Colonic mucosa (tissue), 4 donors: ENCODE results near the gene EPPIN. TPM values are rescaled to one million over a fixed set of nuclear protein-coding genes. Genes with fewer than 3 reads are reported as not detected.
A peak's percentile ranks its signal among the peaks of the same experiment; 100 is the strongest.

Source experiments
- DNase-seq: peaks from one replicate; pipeline ENCODE4 v3.0.0-alpha.2; 2020
- H3K27ac ChIP-seq: fragments of 200-600 bp; one replicate; pipeline ENCODE4 v1.8.0; 2021
- H3K27me3 ChIP-seq: fragments of 200-600 bp; one replicate; pipeline ENCODE4 v1.8.0; 2021
- H3K36me3 ChIP-seq: fragments of 200-600 bp; one replicate; pipeline ENCODE4 v1.8.0; 2021
- H3K4me1 ChIP-seq: fragments of 200-600 bp; one replicate; pipeline ENCODE4 v1.8.0; 2021; ENCODE audit warnings: mild to moderate bottlenecking
- H3K4me3 ChIP-seq: fragments of 200-600 bp; one replicate; pipeline ENCODE4 v1.8.0; 2021
- H3K9ac ChIP-seq, 2 donors: one replicate each; pipeline ENCODE4 v1.7.0; 2013; ENCODE audit warnings: control low read depth in 2 of 2, low read depth in 2 of 2, low read length in 2 of 2
- H3K9me3 ChIP-seq: fragments of 200-600 bp; one replicate; pipeline ENCODE4 v1.8.0; 2021
- intact Hi-C: fragments of 100-400 bp; cut with DNase I; formaldehyde crosslinking; loops from one replicate; pipeline ENCODE4 v1.14.1; 2022
- total RNA-seq, 2 donors: library from RNA; stranded (reverse); fragmentation: NEBNext Ultra II Directional in 1 of 2; extraction: Animal tissue kit (Norgen Biotek cat#: 25700) in 1 of 2; gene quantifications; one replicate each; pipeline ENCODE4 v1.2.1, GENCODE V29; 2021
- TF ChIP-seq, protein P1 (sequence below): fragments of 200-600 bp; IDR thresholded peaks from one replicate; pipeline ENCODE4 v1.8.0; 2022; ENCODE audit warnings: antibody characterized with exemption, mild to moderate bottlenecking
- donor health status: healthy.
- donor health status: DM: no; HTN: no; CAD: no.
- donor health status: DM: no; HTN: no; CAD: no.

The EPPIN gene
- total RNA-seq, 2 donors from 2014 or later: not detected

DNA sequence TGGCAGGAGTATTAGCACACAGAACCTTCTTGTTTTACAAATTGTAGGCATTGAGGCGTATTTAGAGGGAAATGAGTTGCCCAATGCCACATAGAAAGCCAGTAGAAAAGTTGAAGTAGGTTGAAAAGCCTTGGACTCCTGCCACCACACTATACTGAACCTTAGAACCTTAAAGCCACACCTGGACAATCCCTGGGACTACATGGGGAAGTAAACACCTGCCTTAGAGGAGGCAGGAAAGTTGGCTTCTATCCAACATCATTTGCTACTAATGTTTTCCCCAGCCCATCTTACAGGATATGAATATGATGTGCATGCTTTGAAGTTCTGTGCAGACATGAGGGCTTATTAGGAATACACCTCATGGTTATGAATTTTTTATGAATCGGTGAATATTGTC is 5.3 kb upstream of the EPPIN start:
- H3K4me1 ChIP-seq: peaks cover 8% of the 10 kb centered on the region
- intact Hi-C loops: no loop called here
- H3K9me3 ChIP-seq: no peaks in the 10 kb centered on the region
- no peaks in the 10 kb centered on the region for H3K27me3 ChIP-seq
- TF ChIP-seq, protein P1, sequence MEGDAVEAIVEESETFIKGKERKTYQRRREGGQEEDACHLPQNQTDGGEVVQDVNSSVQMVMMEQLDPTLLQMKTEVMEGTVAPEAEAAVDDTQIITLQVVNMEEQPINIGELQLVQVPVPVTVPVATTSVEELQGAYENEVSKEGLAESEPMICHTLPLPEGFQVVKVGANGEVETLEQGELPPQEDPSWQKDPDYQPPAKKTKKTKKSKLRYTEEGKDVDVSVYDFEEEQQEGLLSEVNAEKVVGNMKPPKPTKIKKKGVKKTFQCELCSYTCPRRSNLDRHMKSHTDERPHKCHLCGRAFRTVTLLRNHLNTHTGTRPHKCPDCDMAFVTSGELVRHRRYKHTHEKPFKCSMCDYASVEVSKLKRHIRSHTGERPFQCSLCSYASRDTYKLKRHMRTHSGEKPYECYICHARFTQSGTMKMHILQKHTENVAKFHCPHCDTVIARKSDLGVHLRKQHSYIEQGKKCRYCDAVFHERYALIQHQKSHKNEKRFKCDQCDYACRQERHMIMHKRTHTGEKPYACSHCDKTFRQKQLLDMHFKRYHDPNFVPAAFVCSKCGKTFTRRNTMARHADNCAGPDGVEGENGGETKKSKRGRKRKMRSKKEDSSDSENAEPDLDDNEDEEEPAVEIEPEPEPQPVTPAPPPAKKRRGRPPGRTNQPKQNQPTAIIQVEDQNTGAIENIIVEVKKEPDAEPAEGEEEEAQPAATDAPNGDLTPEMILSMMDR: no peak
- H3K27ac ChIP-seq: no peak overlapping the region
- H3K4me3 ChIP-seq: no peak overlapping the region
- peak; percentile 80 for DNase-seq
- no peak overlapping the region for H3K9ac ChIP-seq
- H3K36me3 ChIP-seq: no peaks in the 10 kb centered on the region

DNA sequence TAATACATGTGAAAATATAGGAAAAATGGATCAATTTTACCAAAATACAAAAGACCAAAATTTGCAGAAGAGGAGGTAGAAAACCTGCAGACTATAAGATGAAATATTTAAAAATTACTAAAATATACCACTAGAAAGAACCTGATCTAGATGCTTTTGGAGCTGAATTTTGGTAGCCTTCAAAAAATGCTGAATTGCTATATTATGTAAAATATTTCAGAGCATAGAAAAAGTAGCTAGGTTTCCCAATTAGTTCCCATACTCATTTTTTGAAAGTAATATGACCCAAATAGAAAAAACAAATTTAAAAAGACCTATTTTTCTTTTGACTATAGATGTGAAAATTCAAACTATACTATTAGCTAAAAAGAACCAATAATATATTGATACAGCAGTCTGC is 3.6 kb upstream of the EPPIN start:
- no peaks in the 10 kb centered on the region for H3K27me3 ChIP-seq
- no peak overlapping the region for H3K4me3 ChIP-seq
- DNase-seq: no peak
- no peak overlapping the region for H3K9ac ChIP-seq
- intact Hi-C loops: no loop called here
- H3K27ac ChIP-seq: no peak overlapping the region
- no peaks in the 10 kb centered on the region for H3K9me3 ChIP-seq
- TF ChIP-seq, protein P1: no peak
- peaks cover 8% of the 10 kb centered on the region for H3K4me1 ChIP-seq
- H3K36me3 ChIP-seq: no peaks in the 10 kb centered on the region

DNA sequence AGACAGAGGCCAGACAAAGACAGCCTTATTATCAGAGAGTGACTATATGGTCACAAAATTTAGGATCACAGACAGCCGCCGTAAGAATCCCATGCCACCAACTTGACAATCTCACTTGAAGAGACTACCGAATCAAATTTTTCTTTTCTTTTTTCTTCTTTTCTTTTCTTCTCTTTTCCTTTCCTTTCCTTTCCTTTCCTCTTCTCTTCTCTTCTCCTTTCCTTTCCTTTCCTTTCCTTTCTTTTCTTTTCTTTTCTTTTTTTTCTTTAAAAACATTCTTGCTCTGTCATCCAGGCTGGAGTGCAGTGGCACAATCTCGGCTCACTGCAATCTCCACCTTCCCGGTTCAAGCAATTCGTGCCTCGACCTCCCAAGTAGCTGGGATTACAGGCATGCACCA is 1.2 kb upstream of the EPPIN start:
- Histone ChIP-seq H3K4me3 (no peak overlapping the region), H3K9me3 (no peaks in the 10 kb centered on the region), H3K9ac (no peak overlapping the region), H3K27me3 (no peaks in the 10 kb centered on the region), H3K4me1 (peaks cover 8% of the 10 kb centered on the region), H3K27ac (no peak overlapping the region), H3K36me3 (no peaks in the 10 kb centered on the region)
- DNase-seq: no peak
- TF ChIP-seq, protein P1: no peak
- intact Hi-C loops: no loop called here

DNA sequence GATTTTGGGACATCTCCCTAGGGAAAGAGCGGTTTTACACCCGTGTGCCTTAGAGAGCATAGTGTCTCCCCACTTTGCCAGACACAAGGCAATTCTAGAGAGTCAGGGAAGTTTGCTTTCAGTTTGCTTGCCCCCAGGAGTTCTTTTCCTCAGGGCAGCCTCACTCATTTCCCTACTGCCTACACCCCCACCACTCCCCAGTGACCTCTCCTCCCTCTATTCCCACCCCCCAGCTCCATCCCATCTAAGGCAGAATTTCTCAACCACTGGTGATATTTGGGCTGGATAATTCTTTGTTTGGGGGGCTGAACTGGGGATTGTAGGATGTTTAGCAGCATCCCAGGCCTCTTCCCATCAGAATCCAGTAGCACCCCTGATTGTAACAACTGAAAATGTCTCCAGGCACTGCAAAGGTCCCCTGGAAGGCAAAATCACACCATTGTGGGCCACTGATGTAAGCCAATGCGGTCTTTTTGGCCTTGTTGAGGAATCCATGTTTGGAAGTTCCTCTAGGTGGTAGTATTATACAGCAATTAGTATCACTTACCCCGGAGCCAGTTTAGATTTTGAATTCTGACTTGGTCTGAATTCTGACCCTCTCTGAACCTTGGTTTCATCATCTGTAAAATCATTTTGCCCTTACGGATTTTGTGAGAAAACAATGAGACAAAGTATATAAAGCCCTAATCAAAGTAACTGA is 1.3 kb downstream of the EPPIN start:
- H3K4me1 ChIP-seq: no peaks in the 10 kb centered on the region
- DNase-seq: no peak
- TF ChIP-seq, protein P1: no peak
- H3K9me3 ChIP-seq: no peaks in the 10 kb centered on the region
- no peak overlapping the region for H3K4me3 ChIP-seq
- H3K27ac ChIP-seq: no peak overlapping the region
- intact Hi-C loops: loop anchor here (2.0 kb wide), 1 partner anchor 225 kb away; no protein-coding TSS in a partner anchor
- H3K9ac ChIP-seq: no peak overlapping the region
- no peaks in the 10 kb centered on the region for H3K36me3 ChIP-seq
- no peaks in the 10 kb centered on the region for H3K27me3 ChIP-seq

DNA sequence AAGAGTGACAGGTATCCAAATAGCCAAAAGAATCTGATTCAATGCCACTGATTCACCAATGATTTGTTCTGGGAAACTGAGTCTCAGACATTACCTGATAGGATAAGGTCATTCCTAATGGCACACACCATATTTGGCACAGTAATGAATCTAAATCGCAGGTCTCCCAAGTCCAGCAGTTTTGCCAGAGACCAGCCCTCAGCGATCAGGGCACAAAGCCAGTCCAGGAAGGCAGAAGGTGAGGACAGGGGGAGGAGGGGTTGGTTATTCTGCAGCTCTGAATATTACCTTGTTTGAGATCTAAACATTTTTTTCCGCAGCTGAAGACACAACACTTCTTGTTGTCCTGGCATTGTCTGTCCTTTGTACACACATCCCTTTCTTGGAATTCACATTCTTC is 1.9 kb downstream of the EPPIN start:
- Histone ChIP-seq H3K4me1 (no peaks in the 10 kb centered on the region), H3K9ac (no peak overlapping the region), H3K27me3 (no peaks in the 10 kb centered on the region), H3K4me3 (no peak overlapping the region), H3K9me3 (no peaks in the 10 kb centered on the region), H3K36me3 (no peaks in the 10 kb centered on the region), H3K27ac (no peak overlapping the region)
- intact Hi-C loops: no loop called here
- TF ChIP-seq, protein P1: no peak
- DNase-seq: no peak
